Measurements from ENCODE around the gene FAM184A.

DNA sequence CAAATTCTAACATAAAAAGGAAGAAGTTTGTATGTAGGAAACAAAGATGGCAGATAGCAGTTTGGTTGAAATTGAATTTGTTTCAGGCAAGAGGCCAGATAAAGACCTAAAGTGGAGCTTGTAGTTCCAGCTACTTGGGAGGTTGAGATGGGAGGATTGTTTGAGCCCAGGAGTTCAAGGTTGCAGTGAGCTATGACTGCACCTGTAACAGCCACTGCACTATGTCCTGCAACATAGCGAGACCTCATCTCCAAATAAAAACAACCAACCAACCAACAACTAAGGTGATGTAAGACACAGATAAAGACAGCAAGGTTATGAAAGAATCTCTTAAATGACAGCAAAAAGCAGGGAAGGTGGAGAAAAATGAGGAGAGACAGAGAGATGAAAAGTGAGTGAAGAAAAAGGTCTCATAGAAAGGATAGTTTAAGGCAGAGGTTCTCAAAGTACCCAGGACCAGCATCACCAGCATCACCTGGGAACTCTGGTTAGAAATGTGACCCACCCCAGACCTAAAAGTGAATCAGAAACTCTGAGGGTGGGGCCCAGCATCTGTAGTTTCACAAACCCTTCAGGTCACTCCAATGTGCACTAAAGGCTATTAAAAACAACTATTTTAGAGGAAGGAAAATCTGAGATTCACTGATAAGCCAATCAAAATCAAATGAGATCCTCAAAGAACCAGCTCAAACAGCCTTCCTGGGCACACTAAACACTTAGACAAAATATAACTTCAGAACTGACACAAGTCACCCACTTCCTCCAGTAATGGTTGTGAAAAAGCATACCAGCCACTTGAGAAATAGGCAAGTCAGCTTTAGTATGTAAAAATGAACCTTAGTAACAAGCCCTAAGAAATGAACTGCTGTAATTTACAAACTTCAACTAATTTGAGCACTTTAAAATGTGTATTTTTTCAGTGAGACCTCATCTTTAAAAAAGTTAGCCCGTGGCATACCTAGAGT is 57.6 kb downstream of the FAM184A start:
- TF ChIP-seq, protein P1, sequence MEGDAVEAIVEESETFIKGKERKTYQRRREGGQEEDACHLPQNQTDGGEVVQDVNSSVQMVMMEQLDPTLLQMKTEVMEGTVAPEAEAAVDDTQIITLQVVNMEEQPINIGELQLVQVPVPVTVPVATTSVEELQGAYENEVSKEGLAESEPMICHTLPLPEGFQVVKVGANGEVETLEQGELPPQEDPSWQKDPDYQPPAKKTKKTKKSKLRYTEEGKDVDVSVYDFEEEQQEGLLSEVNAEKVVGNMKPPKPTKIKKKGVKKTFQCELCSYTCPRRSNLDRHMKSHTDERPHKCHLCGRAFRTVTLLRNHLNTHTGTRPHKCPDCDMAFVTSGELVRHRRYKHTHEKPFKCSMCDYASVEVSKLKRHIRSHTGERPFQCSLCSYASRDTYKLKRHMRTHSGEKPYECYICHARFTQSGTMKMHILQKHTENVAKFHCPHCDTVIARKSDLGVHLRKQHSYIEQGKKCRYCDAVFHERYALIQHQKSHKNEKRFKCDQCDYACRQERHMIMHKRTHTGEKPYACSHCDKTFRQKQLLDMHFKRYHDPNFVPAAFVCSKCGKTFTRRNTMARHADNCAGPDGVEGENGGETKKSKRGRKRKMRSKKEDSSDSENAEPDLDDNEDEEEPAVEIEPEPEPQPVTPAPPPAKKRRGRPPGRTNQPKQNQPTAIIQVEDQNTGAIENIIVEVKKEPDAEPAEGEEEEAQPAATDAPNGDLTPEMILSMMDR (IDR thresholded peaks at IDR 0.05): no peak
- TF ChIP-seq POLR2AphosphoS5 (IDR thresholded peaks at IDR 0.05): no peak

All from breast epithelium (tissue), 3 donors.